Measurements from ENCODE around the gene FXYD6.

Gene FXYD6

GRCh38 chr11:117882311-117882905, 6.0 kb upstream of the FXYD6 start:
- Histone ChIP-seq H3K9ac (ENCODE audit: low read length) (no peak overlapping the region), H3K9me2 (replicated peaks; ENCODE audit: insufficient read depth, low read length) (no peaks in the 10 kb centered on the region), H3K27me3 (replicated peaks; ENCODE audit: insufficient read depth, low read length) (peaks cover 66% of the 10 kb centered on the region), H3K36me3 (replicated peaks; ENCODE audit: insufficient read depth, low read length) (no peaks in the 10 kb centered on the region), H4K20me1 (ENCODE audit: insufficient read depth, low read length) (no peaks in the 10 kb centered on the region), H3F3A (ENCODE audit: insufficient read depth, low read length) (no peaks in the 10 kb centered on the region), H2AFZ (ENCODE audit: low read length) (no peak overlapping the region), H3K79me2 (ENCODE audit: low read length) (no peaks in the 10 kb centered on the region), H3K4me1 (ENCODE audit: low read length) (no peaks in the 10 kb centered on the region), H3K9me3 (replicated peaks; ENCODE audit: insufficient read depth, low read length) (no peaks in the 10 kb centered on the region), H3K4me2 (ENCODE audit: low read depth, low read length) (no peak overlapping the region), H3K27ac (ENCODE audit: low read length) (no peak overlapping the region), H3K4me3 (ENCODE audit: low read length) (no peak overlapping the region)
- no peak for DNase-seq
- no peak for TF ChIP-seq EZH2 (optimal IDR thresholded peaks at IDR 0.05; ENCODE audit: low read depth, low read length)
- TF ChIP-seq EZH2phosphoT487 (IDR thresholded peaks at IDR 0.05; ENCODE audit: low read length), result no peak
- TF ChIP-seq, protein P1, sequence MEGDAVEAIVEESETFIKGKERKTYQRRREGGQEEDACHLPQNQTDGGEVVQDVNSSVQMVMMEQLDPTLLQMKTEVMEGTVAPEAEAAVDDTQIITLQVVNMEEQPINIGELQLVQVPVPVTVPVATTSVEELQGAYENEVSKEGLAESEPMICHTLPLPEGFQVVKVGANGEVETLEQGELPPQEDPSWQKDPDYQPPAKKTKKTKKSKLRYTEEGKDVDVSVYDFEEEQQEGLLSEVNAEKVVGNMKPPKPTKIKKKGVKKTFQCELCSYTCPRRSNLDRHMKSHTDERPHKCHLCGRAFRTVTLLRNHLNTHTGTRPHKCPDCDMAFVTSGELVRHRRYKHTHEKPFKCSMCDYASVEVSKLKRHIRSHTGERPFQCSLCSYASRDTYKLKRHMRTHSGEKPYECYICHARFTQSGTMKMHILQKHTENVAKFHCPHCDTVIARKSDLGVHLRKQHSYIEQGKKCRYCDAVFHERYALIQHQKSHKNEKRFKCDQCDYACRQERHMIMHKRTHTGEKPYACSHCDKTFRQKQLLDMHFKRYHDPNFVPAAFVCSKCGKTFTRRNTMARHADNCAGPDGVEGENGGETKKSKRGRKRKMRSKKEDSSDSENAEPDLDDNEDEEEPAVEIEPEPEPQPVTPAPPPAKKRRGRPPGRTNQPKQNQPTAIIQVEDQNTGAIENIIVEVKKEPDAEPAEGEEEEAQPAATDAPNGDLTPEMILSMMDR (IDR thresholded peaks at IDR 0.05; ENCODE audit: low read length), result no peak

DNA sequence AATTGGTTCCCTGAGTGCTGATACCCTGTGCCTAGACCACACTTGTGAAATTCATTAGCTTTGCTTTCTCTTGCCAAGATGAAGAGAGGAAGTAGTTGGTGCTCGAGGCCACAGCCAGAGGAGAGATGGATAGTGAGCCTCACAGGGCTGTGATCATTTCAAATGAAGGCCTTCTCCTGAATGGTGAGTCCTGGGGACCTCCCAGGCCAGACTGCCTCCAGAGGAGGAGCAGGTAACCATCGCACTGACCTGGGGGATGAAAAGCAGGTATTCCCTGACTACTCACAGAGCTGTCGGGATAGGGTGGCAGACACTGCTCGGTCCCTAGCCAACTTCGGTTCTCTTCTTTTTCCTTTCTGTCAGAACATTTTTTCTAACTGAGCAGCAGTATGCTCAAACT, 4.8 kb upstream of the FXYD6 start:
- no peak for DNase-seq
- H3K4me3 ChIP-seq (ENCODE audit: low read length), result no peak overlapping the region

DNA sequence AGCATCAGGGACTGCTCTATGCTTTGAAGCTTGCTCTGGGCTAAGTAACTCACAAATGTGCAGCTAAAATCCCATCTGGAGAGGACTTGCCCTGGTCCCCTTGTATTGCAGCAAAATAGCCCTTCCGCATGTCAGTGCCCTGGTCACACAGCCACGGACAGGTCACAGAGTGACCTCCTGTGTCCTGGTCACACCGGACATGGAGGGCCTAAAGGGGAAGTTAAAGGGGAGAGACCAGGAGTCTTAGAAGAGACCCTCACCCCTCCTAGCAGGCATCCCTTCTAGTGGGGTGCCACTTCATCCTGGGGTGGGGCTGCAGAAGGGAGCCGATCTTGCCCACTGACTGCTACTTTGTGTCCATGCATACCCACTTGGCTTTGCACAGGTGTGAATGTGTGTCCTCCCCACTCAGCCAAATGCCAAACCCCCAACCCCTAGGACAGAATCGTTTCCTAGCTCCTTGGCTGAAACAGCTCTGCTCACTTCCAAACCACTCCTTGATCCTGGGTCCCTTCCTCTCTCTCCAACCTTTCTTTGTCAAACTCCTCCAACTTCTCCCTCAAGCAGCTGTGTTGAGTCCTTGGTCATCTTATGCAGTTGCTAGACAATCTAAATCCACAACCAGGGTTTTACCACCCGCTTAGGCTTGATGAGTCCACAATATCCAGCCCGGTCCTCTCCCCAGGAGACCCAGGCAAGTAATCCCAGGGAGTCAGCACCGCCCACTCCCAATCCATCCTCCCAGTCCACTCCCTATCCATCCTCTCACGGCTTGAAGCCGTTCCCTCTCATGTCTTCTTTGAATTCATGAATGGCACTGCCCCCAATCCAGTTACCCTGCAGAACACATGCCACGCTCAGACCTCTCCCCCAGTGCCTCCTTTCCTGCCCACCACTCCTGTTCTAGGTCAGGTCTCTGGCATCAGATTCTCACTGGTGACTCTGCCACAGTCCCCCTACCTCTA, 3.3 kb upstream of the FXYD6 start:
- peaks cover 89% of the 10 kb centered on the region for H3K27me3 ChIP-seq (replicated peaks; ENCODE audit: insufficient read depth, low read length)
- H2AFZ ChIP-seq (ENCODE audit: low read length), result no peak overlapping the region
- H3K4me3 ChIP-seq (ENCODE audit: low read length), result no peak overlapping the region
- H3K9ac ChIP-seq (ENCODE audit: low read length), result no peak overlapping the region
- no peak overlapping the region for H3K4me2 ChIP-seq (ENCODE audit: low read depth, low read length)
- H3K9me2 ChIP-seq (replicated peaks; ENCODE audit: insufficient read depth, low read length), result no peaks in the 10 kb centered on the region
- H3F3A ChIP-seq (ENCODE audit: insufficient read depth, low read length), result no peaks in the 10 kb centered on the region
- no peak for TF ChIP-seq EZH2phosphoT487 (IDR thresholded peaks at IDR 0.05; ENCODE audit: low read length)
- TF ChIP-seq EZH2 (optimal IDR thresholded peaks at IDR 0.05; ENCODE audit: low read depth, low read length), result no peak
- TF ChIP-seq, protein P1 (IDR thresholded peaks at IDR 0.05; ENCODE audit: low read length), result no peak
- H3K27ac ChIP-seq (ENCODE audit: low read length), result no peak overlapping the region
- no peak for DNase-seq
- H3K36me3 ChIP-seq (replicated peaks; ENCODE audit: insufficient read depth, low read length), result no peaks in the 10 kb centered on the region
- H3K79me2 ChIP-seq (ENCODE audit: low read length), result no peaks in the 10 kb centered on the region
- no peaks in the 10 kb centered on the region for H3K4me1 ChIP-seq (ENCODE audit: low read length)
- H3K9me3 ChIP-seq (replicated peaks; ENCODE audit: insufficient read depth, low read length), result no peaks in the 10 kb centered on the region
- no peaks in the 10 kb centered on the region for H4K20me1 ChIP-seq (ENCODE audit: insufficient read depth, low read length)

More for the DNA sequence above, 4.8 kb upstream of the FXYD6 start:
- H4K20me1 ChIP-seq (ENCODE audit: insufficient read depth, low read length), result no peaks in the 10 kb centered on the region
- H3K4me1 ChIP-seq (ENCODE audit: low read length), result no peaks in the 10 kb centered on the region
- no peak overlapping the region for H3K4me2 ChIP-seq (ENCODE audit: low read depth, low read length)
- H3K27me3 ChIP-seq (replicated peaks; ENCODE audit: insufficient read depth, low read length), result peaks cover 77% of the 10 kb centered on the region
- no peak overlapping the region for H3K27ac ChIP-seq (ENCODE audit: low read length)
- no peak overlapping the region for H2AFZ ChIP-seq (ENCODE audit: low read length)
- no peak for TF ChIP-seq EZH2phosphoT487 (IDR thresholded peaks at IDR 0.05; ENCODE audit: low read length)
- TF ChIP-seq EZH2 (optimal IDR thresholded peaks at IDR 0.05; ENCODE audit: low read depth, low read length), result no peak
- TF ChIP-seq, protein P1 (IDR thresholded peaks at IDR 0.05; ENCODE audit: low read length), result no peak
- no peaks in the 10 kb centered on the region for H3K79me2 ChIP-seq (ENCODE audit: low read length)
- H3K9ac ChIP-seq (ENCODE audit: low read length), result no peak overlapping the region
- no peaks in the 10 kb centered on the region for H3K36me3 ChIP-seq (replicated peaks; ENCODE audit: insufficient read depth, low read length)
- H3F3A ChIP-seq (ENCODE audit: insufficient read depth, low read length), result no peaks in the 10 kb centered on the region
- no peaks in the 10 kb centered on the region for H3K9me2 ChIP-seq (replicated peaks; ENCODE audit: insufficient read depth, low read length)
- no peaks in the 10 kb centered on the region for H3K9me3 ChIP-seq (replicated peaks; ENCODE audit: insufficient read depth, low read length)
